Fibroblast of skin of scalp (primary cell): ENCODE results near the gene BROX.
"Not testable (repeated sequence)": the region's sequence is repeated elsewhere in the genome, so short reads cannot be mapped to it uniquely, and the experiment has no call there.

Experiments
- DNase-seq: peaks from one replicate; pipeline ENCODE4 v3.0.0-alpha.2; 2013

Gene BROX

GRCh38 chr1:222732216-222733159 lies 20.1 kb downstream of the BROX start:
- no peak for DNase-seq

GRCh38 chr1:222734740-222735139 lies 22.4 kb downstream of the BROX start:
- no peak for DNase-seq

GRCh38 chr1:222736470-222736869 lies 24.1 kb downstream of the BROX start:
- DNase-seq: no peak

- DNase-seq: no peak
These were observed 24.6 kb downstream of the BROX start, which contains the start of gene FAM177B for GRCh38 chr1:222736972-222737371. FAM177B (plus strand) TSS chr1:222737202; CDS start chr1:222746546, 9,344 bp downstream.

GRCh38 chr1:222739465-222739864 lies 27.1 kb downstream of the BROX start:
- no peak for DNase-seq

GRCh38 chr1:222739929-222740328 lies 27.6 kb downstream of the BROX start:
- no peak for DNase-seq

GRCh38 chr1:222741630-222742457 lies 29.5 kb downstream of the BROX start:
- not testable (repeated sequence) for DNase-seq

GRCh38 chr1:222749927-222750326 lies 37.6 kb downstream of the BROX start:
- peak; percentile 6 for DNase-seq

- no peak for DNase-seq
These were observed 38.3 kb downstream of the BROX start for GRCh38 chr1:222750651-222751050.

- DNase-seq: no peak
These were observed 38.9 kb downstream of the BROX start for GRCh38 chr1:222751255-222751654.

- DNase-seq: peak; percentile 88
These were observed 42.2 kb downstream of the BROX start for GRCh38 chr1:222754366-222755139.

- DNase-seq: no peak
These were observed 45.4 kb downstream of the BROX start for GRCh38 chr1:222757646-222758268.

- DNase-seq: no peak
These were observed 47.2 kb downstream of the BROX start for GRCh38 chr1:222759451-222760035.

- DNase-seq: no peak
These were observed 48.7 kb downstream of the BROX start for GRCh38 chr1:222761083-222761482.

- not testable (repeated sequence) for DNase-seq
These were observed 49.8 kb downstream of the BROX start for GRCh38 chr1:222762178-222762577.

GRCh38 chr1:222767152-222767571 lies 54.8 kb downstream of the BROX start:
- no peak for DNase-seq

- DNase-seq: no peak
These were observed 56.2 kb downstream of the BROX start for GRCh38 chr1:222768592-222768991.

- no peak for DNase-seq
These were observed 56.8 kb downstream of the BROX start for GRCh38 chr1:222769181-222769580.

GRCh38 chr1:222769971-222770620 lies 57.7 kb downstream of the BROX start:
- peak; percentile 14 for DNase-seq

GRCh38 chr1:222772996-222773379 lies 60.6 kb downstream of the BROX start:
- no peak for DNase-seq

GRCh38 chr1:222777463-222777862 lies 65.1 kb downstream of the BROX start:
- DNase-seq: no peak
